Stimulated activated CD4-positive, alpha-beta T cell treated with anti-CD3 and anti-CD28 coated beads, Interleukin-1b, Interleukin-23, amount 100 ng/mL, for 24 hours (primary cell): ENCODE data around the gene SIPA1L3.
"Not testable (repeated sequence)": the region's sequence is repeated elsewhere in the genome, so short reads cannot be mapped to it uniquely, and the experiment has no call there.

Experiments used
- DNase-seq, 4 experiments: peaks; one replicate each; pipeline ENCODE4 v3.0.0-alpha.2; 2020; ENCODE audit warnings: low read depth in 4 of 4, low spot score in 1 of 4

SIPA1L3 gene

DNA sequence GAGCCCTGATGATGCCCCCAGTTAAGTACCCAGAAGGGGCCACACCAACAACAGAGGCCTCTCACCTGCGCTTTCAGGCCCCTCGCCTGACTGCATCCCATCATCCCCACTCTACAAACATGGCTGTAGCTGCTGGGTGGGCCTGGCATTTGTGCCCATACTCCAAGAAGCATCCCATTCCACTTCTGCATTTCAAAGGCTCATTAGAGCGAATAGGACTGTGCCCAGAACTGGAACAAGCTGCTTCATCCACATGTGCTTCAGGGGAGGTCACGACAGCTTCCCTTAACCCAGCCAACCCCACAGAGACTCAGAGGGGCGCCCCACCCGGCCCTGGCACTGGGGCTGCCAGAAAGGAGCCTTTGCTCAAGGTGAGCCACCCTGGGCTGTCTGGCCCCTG lies 156.9 kb downstream of the SIPA1L3 start:
- DNase-seq: no peak

DNA sequence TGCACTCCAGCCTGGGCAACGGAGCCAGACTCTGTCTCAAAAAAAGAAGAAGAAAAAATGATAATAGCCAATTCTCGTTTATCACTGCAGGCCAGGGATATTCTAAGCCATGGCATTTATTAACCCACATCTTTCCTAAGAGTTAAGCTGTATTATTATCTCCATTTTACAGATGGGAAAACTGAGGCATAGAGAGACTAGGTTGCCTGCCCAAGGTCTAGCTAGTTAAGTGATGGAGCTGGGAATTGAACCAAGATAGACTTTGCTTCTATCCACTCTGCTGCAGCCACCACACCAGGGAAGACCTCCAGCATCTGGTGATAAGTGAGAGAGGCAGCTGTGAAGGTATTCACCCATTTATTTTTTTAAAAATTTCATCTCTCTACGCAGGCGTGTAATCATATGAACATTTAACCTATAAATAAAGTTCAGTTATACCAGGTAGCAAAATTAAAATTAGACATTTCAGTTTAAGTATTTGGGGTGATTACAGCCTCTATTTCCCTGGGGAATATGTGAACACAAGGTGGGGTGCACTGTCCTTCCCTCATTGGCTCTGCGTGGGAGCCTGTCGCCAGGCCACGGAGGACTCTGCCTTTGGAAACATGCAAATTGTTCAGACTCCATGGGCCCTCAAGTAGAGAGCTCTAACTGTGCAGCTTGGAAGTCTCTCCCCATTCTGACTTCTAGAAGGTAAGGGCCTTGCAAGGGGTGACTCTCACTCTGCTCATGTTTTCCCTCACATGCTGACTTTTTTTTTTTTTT lies 157.8 kb downstream of the SIPA1L3 start:
- no peak for DNase-seq

DNA sequence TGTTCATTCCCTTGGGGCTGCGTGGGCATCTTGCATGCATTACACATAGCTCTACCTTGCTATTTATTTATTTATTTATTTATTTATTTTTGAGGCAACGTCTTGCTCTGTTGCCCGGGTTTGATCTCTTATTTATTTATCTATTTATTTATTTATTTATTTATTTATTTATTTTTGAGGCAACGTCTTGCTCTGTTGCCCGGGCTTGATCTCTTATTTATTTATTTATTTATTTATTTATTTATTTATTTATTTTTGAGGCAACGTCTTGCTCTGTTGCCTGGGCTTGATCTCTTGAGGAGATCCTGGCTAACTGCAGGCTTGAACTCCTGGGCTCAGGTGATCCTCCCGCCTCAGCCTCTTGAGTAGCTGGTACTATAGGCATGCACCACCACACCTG lies 158.8 kb downstream of the SIPA1L3 start:
- DNase-seq: not testable (repeated sequence)

DNA sequence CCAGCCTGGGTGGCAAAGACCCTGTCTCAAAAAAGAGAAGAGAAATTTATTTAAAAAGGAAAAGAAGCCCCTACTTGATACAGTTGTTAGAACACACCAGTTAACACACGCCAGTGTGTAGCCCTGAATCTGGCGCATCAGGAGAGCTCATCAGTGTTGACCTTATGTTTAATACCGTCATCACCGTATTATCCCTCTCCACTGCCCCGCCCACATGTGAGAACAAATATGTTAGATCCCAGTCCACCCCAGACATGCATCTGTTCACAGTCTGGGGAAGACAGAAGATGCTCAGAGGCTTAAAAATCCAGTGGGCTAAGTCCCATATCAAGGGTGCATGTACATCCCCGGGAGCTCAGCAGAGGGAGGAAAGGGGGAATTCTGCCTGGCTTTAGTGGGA lies 161.8 kb downstream of the SIPA1L3 start:
- no peak for DNase-seq

DNA sequence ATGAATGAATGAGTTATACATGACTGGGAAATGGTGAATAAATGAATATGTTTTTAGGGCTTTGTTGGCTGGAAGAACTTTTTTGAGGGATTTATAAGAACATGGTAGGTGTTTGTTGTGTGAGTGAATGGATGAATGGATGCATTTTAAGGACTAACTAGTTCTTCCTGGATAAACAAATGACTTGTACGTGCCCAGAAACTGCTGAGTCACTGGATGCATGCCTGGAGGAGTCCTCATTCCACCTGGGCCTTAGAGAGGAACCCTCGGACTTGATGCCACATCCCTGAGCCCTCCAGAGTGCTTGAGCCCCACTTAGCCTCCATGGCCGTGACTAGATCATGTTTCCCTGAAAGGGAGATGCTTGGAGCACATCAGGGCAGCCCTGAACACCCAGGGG lies 163.6 kb downstream of the SIPA1L3 start:
- DNase-seq: no peak

DNA sequence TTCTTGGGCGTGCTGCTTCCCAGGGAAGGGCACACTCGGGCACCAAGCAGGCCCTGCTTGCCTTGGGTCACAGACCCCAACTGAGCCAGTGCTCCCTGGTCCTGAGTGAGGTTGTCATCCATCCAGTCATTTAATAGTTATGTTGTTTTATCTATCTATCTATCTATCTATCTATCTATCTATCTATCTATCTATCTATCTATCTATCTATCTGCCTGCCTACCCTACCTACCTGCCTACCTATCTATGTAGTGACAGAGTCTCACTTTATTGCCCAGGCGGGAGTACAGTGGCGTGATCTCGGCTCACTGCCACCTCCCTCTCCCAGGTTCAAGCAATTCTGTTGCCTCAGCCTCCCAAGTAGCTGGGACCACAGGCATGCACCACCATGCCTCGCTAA lies 164.0 kb downstream of the SIPA1L3 start:
- DNase-seq: not testable (repeated sequence)

DNA sequence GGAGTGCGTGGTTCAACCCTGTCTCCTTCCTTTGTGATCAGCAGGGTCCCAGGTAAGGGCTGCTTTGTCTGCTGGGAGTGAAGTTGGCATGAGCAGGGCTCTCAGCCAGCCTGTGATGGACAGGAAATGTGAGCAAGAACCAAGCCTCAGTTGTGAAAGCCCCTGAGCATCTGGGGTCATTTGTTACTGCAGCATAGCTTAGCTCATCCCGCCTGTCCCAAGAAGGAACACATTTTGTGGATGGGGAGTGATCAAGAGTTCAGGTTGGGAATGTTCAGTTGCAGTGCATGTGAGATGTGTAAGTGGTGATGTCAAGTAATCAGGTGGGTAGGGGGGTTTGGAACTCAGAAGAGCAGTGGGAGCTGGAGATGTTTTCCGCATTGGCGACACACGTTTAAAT lies 164.6 kb downstream of the SIPA1L3 start:
- no peak for DNase-seq

DNA sequence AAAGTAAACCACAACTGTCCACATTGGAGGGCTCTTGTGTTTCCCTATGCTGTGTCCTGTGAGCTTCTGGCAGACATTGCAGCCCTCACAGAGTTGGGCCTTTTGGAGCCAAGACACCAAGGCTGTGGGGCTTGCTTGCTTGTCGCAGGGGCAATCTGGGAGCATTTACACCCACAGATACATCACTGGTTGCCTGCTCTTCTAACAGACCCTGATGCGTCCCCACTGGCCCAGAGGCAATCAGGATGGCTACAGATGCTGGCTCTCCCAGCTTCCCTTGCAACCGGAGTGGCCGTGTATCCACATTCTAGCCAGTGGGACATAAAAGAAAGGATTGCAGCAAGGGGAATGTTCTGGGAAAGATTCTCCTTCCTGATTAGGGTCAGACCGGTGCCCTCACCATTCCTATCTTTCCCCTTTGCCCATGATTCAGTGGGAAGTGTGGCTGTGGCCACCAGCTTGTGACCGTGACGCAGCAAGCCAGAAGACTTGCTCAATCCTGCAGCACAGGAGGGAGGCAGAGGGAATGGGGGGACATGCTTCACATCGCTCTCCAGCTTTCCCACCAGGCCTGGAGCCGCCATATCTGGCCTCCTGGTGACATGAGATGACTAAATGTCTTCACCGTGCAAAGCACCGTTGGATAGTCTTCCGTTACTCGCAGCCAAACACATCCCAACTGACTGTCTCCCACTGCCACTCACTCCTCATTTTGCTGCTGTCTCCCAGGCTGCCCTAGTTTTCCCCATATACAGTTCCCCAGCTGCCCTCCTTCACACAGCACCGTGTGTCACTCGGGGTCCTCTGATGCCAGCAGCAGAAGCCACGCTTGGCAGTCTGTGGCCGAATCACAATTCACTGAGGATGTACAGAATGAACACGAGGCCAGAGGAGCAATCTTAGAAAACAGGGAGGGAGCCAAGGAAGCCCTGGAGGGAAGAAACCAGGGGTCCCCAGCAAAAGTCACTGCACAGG lies 166.1 kb downstream of the SIPA1L3 start:
- no peak for DNase-seq

DNA sequence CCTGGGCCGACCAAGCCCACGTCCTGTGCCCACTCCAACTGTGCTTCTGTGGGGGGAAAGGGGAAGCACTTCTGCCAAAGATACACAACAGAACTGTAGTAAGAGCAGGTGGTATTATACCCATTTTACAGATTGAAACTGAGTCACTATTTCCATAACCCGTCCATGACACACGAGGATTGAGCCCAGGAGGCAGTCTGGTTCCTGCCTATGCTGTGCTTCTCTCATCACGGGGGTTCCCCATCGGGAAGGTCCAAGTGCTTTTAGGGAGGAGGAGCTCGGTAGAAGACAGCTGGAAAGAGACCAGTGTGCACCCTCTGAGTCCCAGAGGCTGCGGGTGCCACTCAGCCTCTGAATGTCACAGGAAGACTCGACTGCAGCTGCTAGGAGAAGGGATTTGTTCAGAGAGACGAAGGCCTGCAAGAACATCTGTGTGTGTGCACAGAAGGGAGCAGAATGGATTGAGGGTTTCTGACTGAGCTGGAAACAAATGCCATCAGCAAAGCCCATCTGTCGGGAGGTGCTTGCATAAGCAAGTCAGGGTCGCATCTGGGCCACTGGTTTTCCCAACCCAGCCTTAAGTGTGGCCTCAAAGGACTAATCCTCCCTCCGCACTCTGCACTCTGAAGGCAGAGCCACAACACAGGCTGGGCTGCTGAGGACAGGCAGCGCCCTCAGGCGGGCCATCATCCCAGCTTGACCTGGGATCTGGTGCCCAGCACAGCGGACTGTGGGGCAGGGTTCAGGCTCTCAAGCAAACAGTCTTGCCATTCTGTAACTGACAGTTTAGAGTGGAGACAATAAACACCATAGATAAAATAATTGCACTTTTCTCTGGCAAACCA lies 167.1 kb downstream of the SIPA1L3 start:
- no peak for DNase-seq

DNA sequence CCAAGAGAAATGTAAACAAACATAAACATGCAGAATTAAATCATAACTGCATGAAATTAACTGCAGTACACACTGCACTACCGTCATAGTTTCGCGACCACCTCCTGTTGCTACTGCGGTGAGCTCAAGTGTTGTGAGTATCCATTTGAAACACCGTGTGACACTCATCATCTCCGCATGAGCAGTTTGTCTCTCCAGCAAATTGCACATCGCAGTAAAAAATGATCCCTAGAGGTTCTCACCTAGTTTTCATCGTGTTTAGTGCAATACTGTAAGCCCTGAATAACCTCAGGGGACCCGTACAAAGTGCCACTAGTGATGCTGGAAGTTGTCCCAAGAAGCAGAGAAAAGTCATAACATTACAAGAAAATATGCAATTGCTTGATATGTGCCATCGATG lies 169.3 kb downstream of the SIPA1L3 start:
- no peak for DNase-seq

DNA sequence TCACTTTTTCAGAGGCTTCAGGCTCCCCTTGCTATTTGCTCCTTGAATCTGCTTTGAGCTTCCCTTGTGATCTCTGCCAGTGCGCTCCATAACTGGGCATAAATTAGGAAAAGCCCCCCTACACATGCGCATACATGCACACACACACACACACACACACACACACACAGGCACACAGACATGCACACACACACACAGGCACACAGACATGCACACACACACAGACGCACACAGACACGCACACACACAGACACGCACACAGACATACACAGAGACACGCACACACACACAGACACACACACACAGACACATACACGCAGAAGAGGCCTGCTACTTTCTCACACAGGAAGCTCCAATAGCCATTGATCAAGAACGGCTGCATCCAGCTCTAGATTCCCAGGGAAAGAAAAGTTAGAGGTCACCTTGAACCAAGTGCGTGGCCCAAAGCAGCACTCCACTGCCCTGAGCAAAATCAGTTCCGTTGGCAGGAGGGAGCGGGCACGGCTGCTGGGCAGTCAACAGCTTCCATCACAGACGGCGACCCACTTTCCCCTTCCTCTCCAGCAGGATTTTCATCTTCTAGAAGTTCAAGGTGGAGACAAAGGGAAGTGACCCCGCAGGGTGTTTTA lies 171.4 kb downstream of the SIPA1L3 start:
- no peak for DNase-seq

DNA sequence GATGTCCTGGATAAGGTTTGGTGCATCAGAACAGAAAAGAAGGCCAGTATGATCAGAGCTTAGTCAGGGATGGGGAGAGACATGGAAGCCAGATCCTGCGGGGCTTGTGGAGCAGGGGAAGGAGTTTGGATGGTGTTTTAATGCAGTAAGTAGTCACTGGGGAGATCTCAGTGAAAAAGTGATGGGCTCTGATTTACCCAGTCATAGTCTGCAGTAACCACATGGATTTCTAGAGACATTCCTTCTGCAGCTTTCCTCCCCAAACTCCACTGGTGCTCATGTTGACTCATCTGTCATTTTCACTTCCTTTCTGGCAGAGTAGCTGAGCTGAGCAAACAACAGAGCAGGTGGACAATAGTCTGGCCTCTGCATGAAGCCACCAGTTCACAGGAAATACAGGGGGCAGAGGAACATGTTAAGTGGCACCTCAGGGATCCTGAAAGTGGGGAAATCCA lies 172.9 kb downstream of the SIPA1L3 start:
- no peak for DNase-seq

DNA sequence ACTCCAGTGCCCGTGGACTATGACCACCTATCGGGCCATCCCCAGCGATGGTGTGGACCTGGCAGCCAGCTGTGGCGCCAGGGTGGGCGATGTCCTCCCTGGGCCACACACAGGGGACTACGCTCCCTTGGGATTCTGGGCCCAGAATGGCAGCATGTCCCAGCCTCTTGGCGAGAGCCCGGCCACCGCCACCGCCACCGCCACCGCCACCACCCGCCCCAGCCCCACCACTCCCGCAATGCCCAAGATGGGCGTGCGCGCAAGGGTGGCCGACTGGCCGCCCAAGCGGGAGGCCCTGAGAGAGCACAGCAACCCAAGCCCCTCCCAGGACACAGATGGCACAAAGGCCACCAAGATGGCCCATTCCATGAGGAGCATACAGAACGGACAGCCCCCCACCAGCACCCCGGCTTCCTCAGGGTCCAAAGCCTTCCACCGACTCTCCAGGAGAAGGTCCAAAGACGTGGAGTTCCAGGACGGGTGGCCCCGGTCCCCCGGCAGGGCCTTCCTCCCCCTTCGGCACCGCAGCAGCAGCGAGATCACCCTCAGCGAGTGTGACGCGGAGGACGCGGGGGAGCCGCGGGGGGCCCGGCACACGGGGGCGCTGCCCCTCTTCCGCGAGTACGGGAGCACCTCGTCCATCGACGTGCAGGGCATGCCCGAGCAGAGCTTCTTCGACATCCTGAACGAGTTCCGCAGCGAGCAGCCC lies 174.7 kb downstream of the SIPA1L3 start:
- no peak for DNase-seq

DNA sequence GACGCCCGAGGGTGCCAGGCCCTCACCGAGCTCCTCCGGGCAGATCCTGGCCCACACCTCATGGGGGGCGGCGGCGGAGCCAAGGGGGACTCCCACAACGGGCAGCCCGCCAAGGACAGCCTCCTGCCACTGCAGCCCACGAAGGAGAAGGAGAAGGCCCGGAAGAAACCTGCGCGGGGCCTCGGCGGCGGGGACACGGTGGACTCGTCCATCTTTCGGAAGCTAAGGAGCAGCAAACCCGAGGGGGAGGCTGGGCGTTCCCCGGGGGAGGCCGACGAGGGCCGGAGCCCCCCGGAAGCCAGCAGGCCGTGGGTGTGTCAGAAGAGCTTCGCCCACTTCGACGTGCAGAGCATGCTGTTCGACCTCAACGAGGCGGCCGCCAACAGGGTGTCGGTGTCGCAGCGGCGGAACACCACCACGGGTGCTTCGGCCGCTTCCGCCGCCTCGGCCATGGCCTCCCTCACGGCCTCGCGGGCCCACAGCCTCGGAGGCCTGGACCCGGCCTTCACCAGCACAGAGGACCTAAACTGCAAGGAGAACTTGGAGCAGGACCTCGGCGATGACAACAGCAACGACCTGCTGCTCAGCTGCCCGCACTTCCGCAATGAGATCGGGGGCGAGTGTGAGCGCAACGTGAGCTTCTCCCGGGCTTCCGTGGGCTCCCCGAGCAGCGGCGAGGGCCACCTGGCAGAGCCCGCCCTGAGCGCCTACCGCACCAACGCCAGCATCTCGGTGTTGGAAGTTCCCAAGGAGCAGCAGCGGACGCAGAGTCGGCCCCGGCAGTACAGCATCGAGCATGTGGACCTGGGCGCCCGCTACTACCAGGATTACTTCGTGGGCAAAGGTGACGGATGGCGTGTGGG lies 175.5 kb downstream of the SIPA1L3 start:
- DNase-seq: no peak

DNA sequence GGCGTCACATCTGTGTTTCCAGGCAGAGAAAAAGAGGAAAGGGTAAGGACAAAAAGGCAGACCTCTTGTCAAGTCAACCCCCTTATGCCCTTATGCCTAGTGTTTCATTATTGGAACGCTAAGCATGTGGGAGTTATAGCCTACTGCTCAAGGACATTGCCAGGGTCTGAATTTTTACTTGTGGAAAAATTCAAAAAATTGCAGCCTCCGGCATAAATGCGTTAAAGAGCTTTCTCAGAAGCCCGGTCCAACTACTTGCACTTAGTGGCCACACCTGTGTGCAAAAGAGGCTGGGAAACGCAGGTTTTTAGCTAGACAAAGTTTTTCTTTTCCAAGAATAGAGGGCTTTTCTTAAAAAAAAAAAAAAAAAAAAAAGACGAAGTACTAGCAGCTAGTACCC lies 177.2 kb downstream of the SIPA1L3 start:
- DNase-seq: no peak

DNA sequence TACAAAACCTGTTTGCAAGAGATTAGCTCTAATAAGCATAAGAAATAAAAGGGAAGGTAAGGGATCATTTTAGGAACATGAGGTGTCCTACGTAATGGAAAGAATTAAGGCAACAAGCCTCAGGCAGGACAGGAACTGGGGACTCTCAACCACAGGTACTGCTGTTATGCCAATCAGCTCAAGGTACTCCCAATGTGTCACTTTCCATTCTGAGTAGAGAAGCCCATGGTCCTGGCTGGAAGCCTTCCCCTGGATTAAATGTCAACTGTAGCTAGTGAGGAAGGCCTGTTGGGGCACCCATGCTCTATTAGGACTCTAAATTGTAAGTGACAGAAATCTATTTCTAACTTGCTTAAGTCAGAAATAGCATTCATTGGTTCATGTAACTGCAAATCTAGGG lies 182.4 kb downstream of the SIPA1L3 start:
- no peak for DNase-seq

DNA sequence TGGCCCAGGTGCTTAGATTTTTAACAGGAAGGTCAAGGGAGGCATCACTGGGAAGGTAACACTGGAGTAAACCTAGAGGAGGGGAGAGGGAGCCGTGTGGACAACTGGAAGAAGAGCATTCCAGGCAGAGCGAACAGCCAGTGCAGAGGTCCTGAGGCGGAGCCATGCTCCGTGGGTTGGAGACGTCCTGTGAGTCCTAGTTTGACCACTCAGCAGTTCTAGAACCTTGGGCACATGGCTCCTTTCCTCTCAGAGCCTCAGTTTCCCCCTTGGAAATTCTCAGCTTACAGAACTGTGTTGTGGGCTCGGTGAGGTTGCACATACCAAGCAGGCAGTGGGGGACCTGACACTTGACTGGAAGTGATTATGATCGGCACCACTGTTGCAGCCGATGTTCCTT lies 186.1 kb downstream of the SIPA1L3 start:
- no peak for DNase-seq

DNA sequence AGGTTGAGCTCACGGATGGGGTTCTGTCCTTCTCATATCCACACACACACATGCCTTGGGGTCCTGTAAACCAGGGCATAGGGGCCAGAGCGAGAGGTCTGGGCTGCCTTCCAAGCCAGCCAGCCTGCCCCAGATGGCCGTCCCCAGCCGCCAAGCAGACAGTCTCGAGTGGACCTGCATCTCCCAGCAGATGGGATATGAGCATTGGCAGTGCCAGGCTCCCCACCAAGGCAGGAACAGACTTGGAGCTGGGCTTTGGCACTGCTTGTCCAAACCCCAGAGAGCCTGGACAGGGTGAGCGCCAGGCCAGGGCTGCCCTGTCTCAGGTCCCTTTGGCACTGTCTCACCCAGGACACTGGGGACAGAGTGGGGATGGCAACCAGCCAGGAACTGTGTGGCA lies 186.6 kb downstream of the SIPA1L3 start:
- DNase-seq: no peak
